ENCODE results near the gene AKAP12. TPM values are rescaled to one million over a fixed set of nuclear protein-coding genes. Genes with fewer than 3 reads are reported as not detected.

The AKAP12 gene
- polyA plus RNA-seq, 1 donor from 2014 or later, result not detected

- Mint-ChIP-seq H3K27me3 (peaks cover 2% of the 10 kb centered on the region), H3K9me3 (no peaks in the 10 kb centered on the region), H3K4me3 (no peak overlapping the region), H3K36me3 (peaks cover 2% of the 10 kb centered on the region), H3K4me1 (no peaks in the 10 kb centered on the region), H3K27ac (no peak overlapping the region)
These were observed 15.7 kb upstream of the AKAP12 start for GRCh38 chr6:151224076-151224475.

- Mint-ChIP-seq H3K9me3 (no peaks in the 10 kb centered on the region), H3K4me3 (no peak overlapping the region), H3K36me3 (peaks cover 2% of the 10 kb centered on the region), H3K4me1 (no peaks in the 10 kb centered on the region), H3K27ac (no peak overlapping the region), H3K27me3 (no peaks in the 10 kb centered on the region)
These were observed 13.8 kb upstream of the AKAP12 start for GRCh38 chr6:151225919-151226318.

GRCh38 chr6:151228788-151229400 is 10.9 kb upstream of the AKAP12 start:
- Mint-ChIP-seq H3K4me3 (no peak overlapping the region), H3K36me3 (peaks cover 2% of the 10 kb centered on the region), H3K9me3 (no peaks in the 10 kb centered on the region), H3K27me3 (no peaks in the 10 kb centered on the region), H3K4me1 (no peaks in the 10 kb centered on the region), H3K27ac (no peak overlapping the region)

GRCh38 chr6:151229401-151230276 is 10.1 kb upstream of the AKAP12 start:
- no peaks in the 10 kb centered on the region for H3K9me3 Mint-ChIP-seq

GRCh38 chr6:151230277-151230577 is 9.5 kb upstream of the AKAP12 start:
- Mint-ChIP-seq H3K27me3 (peaks cover 2% of the 10 kb centered on the region), H3K9me3 (no peaks in the 10 kb centered on the region), H3K27ac (no peak overlapping the region), H3K36me3 (peaks cover 2% of the 10 kb centered on the region), H3K4me1 (no peaks in the 10 kb centered on the region), H3K4me3 (no peak overlapping the region)

More at GRCh38 chr6:151229401-151230276, 10.1 kb upstream of the AKAP12 start:
- H3K27ac Mint-ChIP-seq, result no peak overlapping the region
- H3K27me3 Mint-ChIP-seq, result peaks cover 1% of the 10 kb centered on the region
- no peaks in the 10 kb centered on the region for H3K4me1 Mint-ChIP-seq
- H3K36me3 Mint-ChIP-seq, result peaks cover 2% of the 10 kb centered on the region
- no peak overlapping the region for H3K4me3 Mint-ChIP-seq

GRCh38 chr6:151232899-151233298 is 6.9 kb upstream of the AKAP12 start:
- Mint-ChIP-seq H3K27ac (no peak overlapping the region), H3K27me3 (peaks cover 14% of the 10 kb centered on the region), H3K36me3 (no peaks in the 10 kb centered on the region), H3K9me3 (peaks cover 0 to 2% (median 0%) of the 10 kb centered on the region in 3 donors), H3K4me1 (peaks cover 0 to 2% (median 0%) of the 10 kb centered on the region in 3 donors), H3K4me3 (no peak overlapping the region)

GRCh38 chr6:151233731-151234130 is 6.0 kb upstream of the AKAP12 start:
- H3K36me3 Mint-ChIP-seq, result no peaks in the 10 kb centered on the region
- H3K9me3 Mint-ChIP-seq, result peaks cover 0 to 2% (median 0%) of the 10 kb centered on the region in 3 donors
- H3K4me1 Mint-ChIP-seq, result peaks cover 0 to 2% (median 0%) of the 10 kb centered on the region in 3 donors
- H3K27ac Mint-ChIP-seq, result no peak overlapping the region
- H3K4me3 Mint-ChIP-seq, result no peak overlapping the region
- H3K27me3 Mint-ChIP-seq, result peaks cover 16% of the 10 kb centered on the region

GRCh38 chr6:151236668-151237401 is 2.9 kb upstream of the AKAP12 start:
- Mint-ChIP-seq H3K36me3 (no peaks in the 10 kb centered on the region), H3K27ac (no peak overlapping the region), H3K9me3 (peaks cover 0 to 2% (median 0%) of the 10 kb centered on the region in 3 donors), H3K27me3 (peaks cover 37% of the 10 kb centered on the region), H3K4me3 (no peak overlapping the region), H3K4me1 (peaks cover 0 to 5% (median 2%) of the 10 kb centered on the region in 3 donors)

- Mint-ChIP-seq H3K4me3 (peak overlapping the region in 3 of 4 donors; percentile 72 to 91 (median 83)), H3K36me3 (no peaks in the 10 kb centered on the region), H3K27ac (no peak overlapping the region), H3K4me1 (peaks cover 0 to 5% (median 2%) of the 10 kb centered on the region in 3 donors), H3K9me3 (peaks cover 0 to 5% (median 0%) of the 10 kb centered on the region in 3 donors), H3K27me3 (peaks cover 57% of the 10 kb centered on the region)
These were observed 394 bp downstream of the AKAP12 start for GRCh38 chr6:151240036-151240685.

GRCh38 chr6:151240791-151241642 is 1.2 kb downstream of the AKAP12 start:
- peak overlapping the region in 3 of 4 donors; percentile 44 to 90 (median 69) for H3K4me3 Mint-ChIP-seq
- peaks cover 57% of the 10 kb centered on the region for H3K27me3 Mint-ChIP-seq
- no peaks in the 10 kb centered on the region for H3K36me3 Mint-ChIP-seq
- H3K9me3 Mint-ChIP-seq, result peaks cover 0 to 5% (median 0%) of the 10 kb centered on the region in 3 donors
- H3K4me1 Mint-ChIP-seq, result peaks cover 0 to 5% (median 2%) of the 10 kb centered on the region in 3 donors
- no peak overlapping the region for H3K27ac Mint-ChIP-seq

- Mint-ChIP-seq H3K27me3 (peaks cover 53% of the 10 kb centered on the region), H3K4me1 (peaks cover 0 to 5% (median 2%) of the 10 kb centered on the region in 3 donors), H3K4me3 (peak overlapping the region in 2 of 4 donors; percentile 44 to 69)
These were observed 2.1 kb downstream of the AKAP12 start for GRCh38 chr6:151241853-151242252.

GRCh38 chr6:151242420-151242861 is 2.7 kb downstream of the AKAP12 start:
- peaks cover 0 to 3% (median 0%) of the 10 kb centered on the region in 3 donors for H3K9me3 Mint-ChIP-seq
- H3K4me1 Mint-ChIP-seq, result peaks cover 0 to 5% (median 0%) of the 10 kb centered on the region in 3 donors
- H3K36me3 Mint-ChIP-seq, result no peaks in the 10 kb centered on the region
- H3K27ac Mint-ChIP-seq, result no peak overlapping the region
- H3K27me3 Mint-ChIP-seq, result peaks cover 51% of the 10 kb centered on the region
- peak overlapping the region in 2 of 4 donors; percentile 54 for H3K4me3 Mint-ChIP-seq

More at GRCh38 chr6:151241853-151242252, 2.1 kb downstream of the AKAP12 start:
- H3K9me3 Mint-ChIP-seq, result peaks cover 0 to 5% (median 0%) of the 10 kb centered on the region in 3 donors
- H3K36me3 Mint-ChIP-seq, result no peaks in the 10 kb centered on the region
- H3K27ac Mint-ChIP-seq, result no peak overlapping the region

- Mint-ChIP-seq H3K4me3 (no peak overlapping the region), H3K9me3 (peaks cover 0 to 3% (median 0%) of the 10 kb centered on the region in 3 donors), H3K27me3 (peaks cover 49% of the 10 kb centered on the region), H3K36me3 (no peaks in the 10 kb centered on the region), H3K4me1 (peaks cover 0 to 5% (median 0%) of the 10 kb centered on the region in 3 donors), H3K27ac (no peak overlapping the region)
These were observed 3.7 kb downstream of the AKAP12 start for GRCh38 chr6:151243481-151243880.

- Mint-ChIP-seq H3K36me3 (no peaks in the 10 kb centered on the region), H3K27me3 (peaks cover 22% of the 10 kb centered on the region), H3K4me1 (no peaks in the 10 kb centered on the region), H3K27ac (no peak overlapping the region), H3K9me3 (peaks cover 0 to 4% (median 3%) of the 10 kb centered on the region in 3 donors), H3K4me3 (no peak overlapping the region)
These were observed 7.7 kb downstream of the AKAP12 start for GRCh38 chr6:151247490-151247889.
